ENCODE results near the gene MYO18A.

DNA sequence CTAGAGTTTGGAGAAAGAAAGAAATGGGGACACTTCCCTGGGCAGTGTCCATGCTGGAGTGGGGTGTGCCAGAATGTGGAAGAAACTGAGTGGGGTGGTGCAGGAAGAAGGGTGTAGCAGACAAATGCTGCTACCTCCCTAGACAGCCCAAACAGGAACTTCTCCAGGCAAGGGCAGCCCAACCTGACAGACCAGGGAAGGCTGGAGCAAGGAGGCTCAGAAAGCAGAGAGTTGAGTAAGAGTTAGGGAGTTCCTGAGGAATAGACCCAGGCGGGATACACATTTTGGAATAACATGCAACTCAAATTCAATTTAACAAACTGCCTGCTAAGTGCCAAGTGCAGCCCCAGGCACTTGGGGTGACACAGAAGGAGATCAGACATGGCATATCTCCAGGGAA lies 1.0 kb upstream of the MYO18A start:
- TF ChIP-seq POLR2A (IDR thresholded peaks at IDR 0.05) (no peak), EP300 (IDR thresholded peaks at IDR 0.05; ENCODE audit: low read depth) (no peak)
